Liver (tissue), 9 donors: Measurements from ENCODE around the gene HUNK. TPM values are rescaled to one million over a fixed set of nuclear protein-coding genes. Genes with fewer than 3 reads are reported as not detected.

ENCODE experiments used
- DNase-seq: peaks from one replicate; pipeline ENCODE4 v3.0.0-alpha.2; 2017; ENCODE audit warnings: low spot score
- H3K27ac ChIP-seq, 2 donors: one replicate each; pipeline ENCODE4 v1.7.0; 2013; ENCODE audit warnings: inconsistent platforms in 2 of 2, low read length in 2 of 2, control low read depth in 1 of 2, low read depth in 1 of 2, mild to moderate bottlenecking in 1 of 2
- H3K27me3 ChIP-seq, 4 donors: one replicate each; pipeline versions ENCODE4 v1.6.1 to v1.7.0; 2013; ENCODE audit warnings: low read length in 3 of 4, inconsistent platforms in 1 of 4, mild to moderate bottlenecking in 1 of 4, moderate library complexity in 1 of 4; ENCODE audit not compliant: control insufficient read depth in 4 of 4, insufficient read depth in 4 of 4
- H3K36me3 ChIP-seq, 4 donors: one replicate each; pipeline versions ENCODE4 v1.6.1 to v1.7.0; 2013; ENCODE audit warnings: low read length in 3 of 4, mild to moderate bottlenecking in 3 of 4, low read depth in 1 of 4, moderate library complexity in 1 of 4; ENCODE audit not compliant: control insufficient read depth in 4 of 4, insufficient read depth in 3 of 4
- H3K4me1 ChIP-seq, 4 donors: one replicate each; pipeline versions ENCODE4 v1.6.1 to v1.7.0; 2013; ENCODE audit warnings: low read length in 3 of 4, mild to moderate bottlenecking in 3 of 4, moderate library complexity in 1 of 4; ENCODE audit not compliant: control insufficient read depth in 4 of 4, insufficient read depth in 4 of 4
- H3K4me3 ChIP-seq, 3 donors: one replicate each; pipeline versions ENCODE4 v1.6.1 to v1.7.0; 2013; ENCODE audit warnings: low read length in 3 of 3, control low read depth in 1 of 3, low read depth in 1 of 3, mild to moderate bottlenecking in 1 of 3
- H3K9ac ChIP-seq, 2 donors: one replicate each; pipeline ENCODE4 v1.7.0; 2013; ENCODE audit warnings: low read length in 2 of 2, mild to moderate bottlenecking in 2 of 2, moderate library complexity in 2 of 2, control low read depth in 1 of 2, low read depth in 1 of 2
- H3K9me3 ChIP-seq, 4 donors: one replicate each; pipeline versions ENCODE4 v1.6.1 to v1.7.0; 2013; ENCODE audit warnings: low read length in 3 of 4; ENCODE audit not compliant: control insufficient read depth in 4 of 4
- EGR1 ChIP-seq, 2 donors: IDR thresholded peaks; 2 replicates each; pipeline ENCODE4 v1.6.1; 2016 to 2018; ENCODE audit warnings: antibody characterized with exemption in 2 of 2, low read depth in 2 of 2
- FOXA1 ChIP-seq: IDR thresholded peaks from 2 replicates; pipeline ENCODE4 v1.6.1; 2016; ENCODE audit warnings: antibody characterized with exemption
- FOXA2 ChIP-seq: IDR thresholded peaks from 2 replicates; pipeline ENCODE4 v1.6.1; 2016; ENCODE audit warnings: antibody characterized with exemption
- GABPA ChIP-seq, 2 donors: IDR thresholded peaks in 1 of 2; conservative IDR thresholded peaks in 1 of 2; 2 replicates each; pipeline ENCODE4 v1.6.1; 2016; ENCODE audit warnings: antibody characterized with exemption in 2 of 2, mild to moderate bottlenecking in 1 of 2, moderate library complexity in 1 of 2
- HNF4G ChIP-seq: IDR thresholded peaks from 2 replicates; pipeline ENCODE4 v1.6.1; 2016; ENCODE audit warnings: antibody characterized with exemption
- JUND ChIP-seq, 2 donors: IDR thresholded peaks; 2 replicates each; pipeline ENCODE4 v1.6.1; 2016; ENCODE audit warnings: antibody characterized with exemption in 2 of 2
- NR2F2 ChIP-seq: IDR thresholded peaks from 2 replicates; pipeline ENCODE4 v1.6.1; 2016; ENCODE audit warnings: antibody characterized with exemption
- RAD21 ChIP-seq, 2 donors: IDR thresholded peaks; 2 replicates each; pipeline ENCODE4 v1.6.1; 2016; ENCODE audit warnings: antibody characterized with exemption in 2 of 2, mild to moderate bottlenecking in 2 of 2
- RXRA ChIP-seq, 2 donors: IDR thresholded peaks; 2 replicates each; pipeline ENCODE4 v1.6.1; 2017 to 2018; ENCODE audit warnings: antibody characterized with exemption in 2 of 2, mild to moderate bottlenecking in 1 of 2
- SP1 ChIP-seq: IDR thresholded peaks from 2 replicates; pipeline ENCODE4 v1.6.1; 2018; ENCODE audit warnings: antibody characterized with exemption, mild to moderate bottlenecking
- TAF1 ChIP-seq: conservative IDR thresholded peaks from 2 replicates; pipeline ENCODE4 v1.6.1; 2016; ENCODE audit warnings: antibody characterized with exemption, mild to moderate bottlenecking
- YY1 ChIP-seq: IDR thresholded peaks from 2 replicates; pipeline ENCODE4 v1.6.1; 2016; ENCODE audit warnings: antibody characterized with exemption, mild to moderate bottlenecking
- WGBS: extraction: QIAGEN DNeasy Blood & Tissue Kit; methylation state at CpG from one replicate; pipeline ENCODE4 v1.1.7; 2013; 5-methylcytosine and 5-hydroxymethylcytosine counted together
- polyA plus RNA-seq, 2 donors: library from polyadenylated mRNA; stranded (reverse) in 1 of 2; unstranded in 1 of 2; fragments of 200-250 nt in 1 of 2; fragments of >200 nt in 1 of 2; fragmentation: Nextera tagmentation in 1 of 2; extraction: Ambion mirVana in 1 of 2; gene quantifications; one replicate each; pipeline versions ENCODE4 v1.2.1 to v1.2.3, GENCODE V29; 2013 to 2015
- total RNA-seq, 2 donors: library from RNA; depleted of rRNA; stranded (reverse); fragments of >200 nt; gene quantifications; one replicate each; pipeline ENCODE4 v1.2.3, GENCODE V29; 2014
- TF ChIP-seq, protein P1 (sequence below): IDR thresholded peaks from 2 replicates; pipeline ENCODE4 v1.6.1; 2016; ENCODE audit warnings: antibody characterized with exemption, mild to moderate bottlenecking
- TF ChIP-seq, protein P2 (sequence below): IDR thresholded peaks from 2 replicates; pipeline ENCODE4 v1.6.1; 2016; ENCODE audit warnings: antibody characterized with exemption
- TF ChIP-seq, protein P3 (sequence below): IDR thresholded peaks from 2 replicates; pipeline ENCODE4 v1.6.1; 2016; ENCODE audit warnings: antibody characterized with exemption
- TF ChIP-seq, protein P4 (sequence below): fragments of 150-350 bp; IDR thresholded peaks from 2 replicates; pipeline ENCODE4 v1.5.1; 2017; ENCODE audit warnings: improper control_type of control experiment, low read depth, low read length; ENCODE audit not compliant: missing input control
- TF ChIP-seq, protein P5 (sequence below): IDR thresholded peaks from 2 replicates; pipeline ENCODE4 v1.6.1; 2016; ENCODE audit warnings: antibody characterized with exemption
- donor health status: healthy.
- donor health status: healthy.
- donor health status: healthy.
- donor health status: healthy.
- donor health status: healthy.

HUNK gene
- total and polyA plus RNA-seq, 4 donors, result 0.11 to 0.92 (median 0.30) TPM

DNA sequence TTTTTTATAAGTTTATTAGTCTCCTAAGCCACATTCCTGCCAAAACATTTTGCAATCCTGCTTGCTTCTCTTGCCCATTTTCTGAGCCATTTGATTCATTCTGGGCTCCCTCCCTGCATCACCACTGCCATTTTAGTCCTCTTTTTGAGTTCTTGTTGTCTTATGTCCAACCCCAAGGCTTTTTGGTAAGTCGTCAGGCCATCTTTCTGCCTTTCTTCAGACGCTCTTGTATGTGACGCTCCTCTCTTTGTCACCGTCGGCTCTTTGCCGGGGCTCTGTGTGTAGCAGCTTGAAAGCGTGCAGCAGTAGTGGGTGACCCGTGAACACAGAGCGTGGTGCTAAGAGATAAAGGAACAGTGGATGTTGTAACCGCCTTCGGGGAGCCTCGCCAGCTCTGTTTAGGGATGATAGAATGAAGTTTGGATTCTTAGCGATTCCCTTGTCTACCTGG is 14.6 kb downstream of the HUNK start:
- no peak for DNase-seq

DNA sequence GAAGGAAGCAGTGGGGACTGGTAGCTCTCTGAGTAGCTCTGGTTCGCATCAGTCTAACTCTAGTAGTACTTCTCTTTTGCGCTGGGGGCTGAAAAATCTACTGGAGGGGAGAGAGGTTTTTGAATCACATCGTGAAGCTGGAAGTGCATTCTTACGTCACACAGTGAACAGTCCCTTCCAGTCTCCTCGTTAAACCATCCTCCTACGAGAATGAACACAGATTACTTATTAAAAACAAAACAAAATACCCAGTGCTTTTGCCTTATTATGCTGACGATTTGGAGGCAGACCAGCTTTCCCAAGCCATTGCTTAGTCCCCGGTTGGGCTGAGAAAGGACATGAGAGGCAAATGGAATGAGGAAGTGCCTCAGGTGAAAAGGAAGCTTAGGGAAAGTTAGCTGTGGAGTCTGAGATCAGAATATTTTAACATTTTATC is 16.1 kb downstream of the HUNK start:
- Histone ChIP-seq H3K36me3 (no peaks in the 10 kb centered on the region), H3K27me3 (no peaks in the 10 kb centered on the region), H3K4me3 (no peak overlapping the region), H3K9ac (no peak overlapping the region), H3K4me1 (peaks cover 0 to 6% (median 0%) of the 10 kb centered on the region in 4 donors), H3K9me3 (no peaks in the 10 kb centered on the region), H3K27ac (no peak overlapping the region)
- DNase-seq, result no peak
- WGBS, result 44% methylated on average over 8 of the region's 8 CpGs
- no peak for TF ChIP-seq FOXA1
- TF ChIP-seq, protein P1, sequence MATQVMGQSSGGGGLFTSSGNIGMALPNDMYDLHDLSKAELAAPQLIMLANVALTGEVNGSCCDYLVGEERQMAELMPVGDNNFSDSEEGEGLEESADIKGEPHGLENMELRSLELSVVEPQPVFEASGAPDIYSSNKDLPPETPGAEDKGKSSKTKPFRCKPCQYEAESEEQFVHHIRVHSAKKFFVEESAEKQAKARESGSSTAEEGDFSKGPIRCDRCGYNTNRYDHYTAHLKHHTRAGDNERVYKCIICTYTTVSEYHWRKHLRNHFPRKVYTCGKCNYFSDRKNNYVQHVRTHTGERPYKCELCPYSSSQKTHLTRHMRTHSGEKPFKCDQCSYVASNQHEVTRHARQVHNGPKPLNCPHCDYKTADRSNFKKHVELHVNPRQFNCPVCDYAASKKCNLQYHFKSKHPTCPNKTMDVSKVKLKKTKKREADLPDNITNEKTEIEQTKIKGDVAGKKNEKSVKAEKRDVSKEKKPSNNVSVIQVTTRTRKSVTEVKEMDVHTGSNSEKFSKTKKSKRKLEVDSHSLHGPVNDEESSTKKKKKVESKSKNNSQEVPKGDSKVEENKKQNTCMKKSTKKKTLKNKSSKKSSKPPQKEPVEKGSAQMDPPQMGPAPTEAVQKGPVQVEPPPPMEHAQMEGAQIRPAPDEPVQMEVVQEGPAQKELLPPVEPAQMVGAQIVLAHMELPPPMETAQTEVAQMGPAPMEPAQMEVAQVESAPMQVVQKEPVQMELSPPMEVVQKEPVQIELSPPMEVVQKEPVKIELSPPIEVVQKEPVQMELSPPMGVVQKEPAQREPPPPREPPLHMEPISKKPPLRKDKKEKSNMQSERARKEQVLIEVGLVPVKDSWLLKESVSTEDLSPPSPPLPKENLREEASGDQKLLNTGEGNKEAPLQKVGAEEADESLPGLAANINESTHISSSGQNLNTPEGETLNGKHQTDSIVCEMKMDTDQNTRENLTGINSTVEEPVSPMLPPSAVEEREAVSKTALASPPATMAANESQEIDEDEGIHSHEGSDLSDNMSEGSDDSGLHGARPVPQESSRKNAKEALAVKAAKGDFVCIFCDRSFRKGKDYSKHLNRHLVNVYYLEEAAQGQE, result no peak
- no peak for TF ChIP-seq HNF4G
- no peak for TF ChIP-seq JUND (IDR thresholded peaks at IDR 0.05)
- no peak for TF ChIP-seq NR2F2
- no peak for TF ChIP-seq GABPA (IDR thresholded peaks at IDR 0.05 in 1 of 2, conservative IDR thresholded peaks at IDR 0.05 in 1 of 2)
- TF ChIP-seq RXRA (IDR thresholded peaks at IDR 0.05), result no peak
- no peak for TF ChIP-seq SP1
- no peak for TF ChIP-seq TAF1
- TF ChIP-seq FOXA2, result no peak

More for the DNA sequence above, 14.6 kb downstream of the HUNK start:
- H3K9me3 ChIP-seq, result peaks cover 0 to 1% (median 0%) of the 10 kb centered on the region in 4 donors
- no peaks in the 10 kb centered on the region for H3K36me3 ChIP-seq
- no peak overlapping the region for H3K9ac ChIP-seq
- 43% methylated on average over 13 of the region's 13 CpGs for WGBS
- TF ChIP-seq SP1 (no peak), EGR1 (IDR thresholded peaks at IDR 0.05; ENCODE audit: low read depth in 2 of 2) (no peak), FOXA1 (no peak), RXRA (IDR thresholded peaks at IDR 0.05) (no peak), FOXA2 (no peak), NR2F2 (no peak), HNF4G (no peak), RAD21 (IDR thresholded peaks at IDR 0.05) (no peak), YY1 (no peak), TAF1 (no peak)
- TF ChIP-seq, protein P1, result no peak
- TF ChIP-seq, protein P2, sequence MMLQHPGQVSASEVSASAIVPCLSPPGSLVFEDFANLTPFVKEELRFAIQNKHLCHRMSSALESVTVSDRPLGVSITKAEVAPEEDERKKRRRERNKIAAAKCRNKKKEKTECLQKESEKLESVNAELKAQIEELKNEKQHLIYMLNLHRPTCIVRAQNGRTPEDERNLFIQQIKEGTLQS, result no peak
- TF ChIP-seq, protein P3, sequence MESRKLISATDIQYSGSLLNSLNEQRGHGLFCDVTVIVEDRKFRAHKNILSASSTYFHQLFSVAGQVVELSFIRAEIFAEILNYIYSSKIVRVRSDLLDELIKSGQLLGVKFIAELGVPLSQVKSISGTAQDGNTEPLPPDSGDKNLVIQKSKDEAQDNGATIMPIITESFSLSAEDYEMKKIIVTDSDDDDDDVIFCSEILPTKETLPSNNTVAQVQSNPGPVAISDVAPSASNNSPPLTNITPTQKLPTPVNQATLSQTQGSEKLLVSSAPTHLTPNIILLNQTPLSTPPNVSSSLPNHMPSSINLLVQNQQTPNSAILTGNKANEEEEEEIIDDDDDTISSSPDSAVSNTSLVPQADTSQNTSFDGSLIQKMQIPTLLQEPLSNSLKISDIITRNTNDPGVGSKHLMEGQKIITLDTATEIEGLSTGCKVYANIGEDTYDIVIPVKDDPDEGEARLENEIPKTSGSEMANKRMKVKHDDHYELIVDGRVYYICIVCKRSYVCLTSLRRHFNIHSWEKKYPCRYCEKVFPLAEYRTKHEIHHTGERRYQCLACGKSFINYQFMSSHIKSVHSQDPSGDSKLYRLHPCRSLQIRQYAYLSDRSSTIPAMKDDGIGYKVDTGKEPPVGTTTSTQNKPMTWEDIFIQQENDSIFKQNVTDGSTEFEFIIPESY, result no peak
- TF ChIP-seq, protein P4, sequence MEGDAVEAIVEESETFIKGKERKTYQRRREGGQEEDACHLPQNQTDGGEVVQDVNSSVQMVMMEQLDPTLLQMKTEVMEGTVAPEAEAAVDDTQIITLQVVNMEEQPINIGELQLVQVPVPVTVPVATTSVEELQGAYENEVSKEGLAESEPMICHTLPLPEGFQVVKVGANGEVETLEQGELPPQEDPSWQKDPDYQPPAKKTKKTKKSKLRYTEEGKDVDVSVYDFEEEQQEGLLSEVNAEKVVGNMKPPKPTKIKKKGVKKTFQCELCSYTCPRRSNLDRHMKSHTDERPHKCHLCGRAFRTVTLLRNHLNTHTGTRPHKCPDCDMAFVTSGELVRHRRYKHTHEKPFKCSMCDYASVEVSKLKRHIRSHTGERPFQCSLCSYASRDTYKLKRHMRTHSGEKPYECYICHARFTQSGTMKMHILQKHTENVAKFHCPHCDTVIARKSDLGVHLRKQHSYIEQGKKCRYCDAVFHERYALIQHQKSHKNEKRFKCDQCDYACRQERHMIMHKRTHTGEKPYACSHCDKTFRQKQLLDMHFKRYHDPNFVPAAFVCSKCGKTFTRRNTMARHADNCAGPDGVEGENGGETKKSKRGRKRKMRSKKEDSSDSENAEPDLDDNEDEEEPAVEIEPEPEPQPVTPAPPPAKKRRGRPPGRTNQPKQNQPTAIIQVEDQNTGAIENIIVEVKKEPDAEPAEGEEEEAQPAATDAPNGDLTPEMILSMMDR, result no peak
- TF ChIP-seq, protein P5, sequence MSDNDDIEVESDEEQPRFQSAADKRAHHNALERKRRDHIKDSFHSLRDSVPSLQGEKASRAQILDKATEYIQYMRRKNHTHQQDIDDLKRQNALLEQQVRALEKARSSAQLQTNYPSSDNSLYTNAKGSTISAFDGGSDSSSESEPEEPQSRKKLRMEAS, result no peak
- no peak overlapping the region for H3K27ac ChIP-seq
- peaks cover 0 to 6% (median 0%) of the 10 kb centered on the region in 4 donors for H3K4me1 ChIP-seq
- H3K27me3 ChIP-seq, result no peaks in the 10 kb centered on the region
- H3K4me3 ChIP-seq, result no peak overlapping the region
